Astrocyte of the cerebellum (primary cell): ENCODE data around the gene THRB.

Experiments used
- DNase-seq: peaks from one replicate; pipeline ENCODE4 v3.0.0-alpha.2; 2011; ENCODE audit warnings: low read depth
- H3K4me3 ChIP-seq: 2 replicates; pipeline ENCODE4 v1.5.1; 2011; ENCODE audit warnings: mild to moderate bottlenecking, low read depth, low read length, moderate library complexity
- in situ Hi-C: cut with HindIII; loops from 2 replicates; pipeline ENCODE4 v1.10.0; 2017; ENCODE audit warnings: low sequenced_read_pairs
- TF ChIP-seq, protein P1 (sequence below): IDR thresholded peaks from 2 replicates; pipeline ENCODE4 v1.5.1; 2012; ENCODE audit warnings: low read length, low read depth, moderate library complexity, mild to moderate bottlenecking; ENCODE audit errors: missing control alignments

THRB gene

DNA sequence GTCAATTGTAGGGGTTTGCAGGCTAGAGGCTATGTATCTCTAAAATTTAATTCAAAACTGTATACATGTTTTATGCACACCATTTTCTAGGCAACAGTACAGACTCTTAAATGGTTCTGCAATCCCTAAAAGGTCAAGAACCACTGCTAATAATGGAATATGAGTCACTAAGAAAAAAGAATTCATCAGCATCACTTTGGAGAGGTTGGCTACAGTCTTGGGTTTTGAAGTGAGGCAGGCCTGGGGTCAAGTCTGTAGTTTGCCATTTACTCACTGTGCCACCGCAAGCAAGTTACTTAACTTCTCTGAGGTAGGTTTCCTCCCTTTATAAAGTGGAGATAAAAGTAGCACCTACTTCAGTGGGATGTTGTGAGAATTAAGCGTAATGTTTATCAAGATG is 33.7 kb downstream of the THRB start:
- no peak for DNase-seq
- TF ChIP-seq, protein P1, sequence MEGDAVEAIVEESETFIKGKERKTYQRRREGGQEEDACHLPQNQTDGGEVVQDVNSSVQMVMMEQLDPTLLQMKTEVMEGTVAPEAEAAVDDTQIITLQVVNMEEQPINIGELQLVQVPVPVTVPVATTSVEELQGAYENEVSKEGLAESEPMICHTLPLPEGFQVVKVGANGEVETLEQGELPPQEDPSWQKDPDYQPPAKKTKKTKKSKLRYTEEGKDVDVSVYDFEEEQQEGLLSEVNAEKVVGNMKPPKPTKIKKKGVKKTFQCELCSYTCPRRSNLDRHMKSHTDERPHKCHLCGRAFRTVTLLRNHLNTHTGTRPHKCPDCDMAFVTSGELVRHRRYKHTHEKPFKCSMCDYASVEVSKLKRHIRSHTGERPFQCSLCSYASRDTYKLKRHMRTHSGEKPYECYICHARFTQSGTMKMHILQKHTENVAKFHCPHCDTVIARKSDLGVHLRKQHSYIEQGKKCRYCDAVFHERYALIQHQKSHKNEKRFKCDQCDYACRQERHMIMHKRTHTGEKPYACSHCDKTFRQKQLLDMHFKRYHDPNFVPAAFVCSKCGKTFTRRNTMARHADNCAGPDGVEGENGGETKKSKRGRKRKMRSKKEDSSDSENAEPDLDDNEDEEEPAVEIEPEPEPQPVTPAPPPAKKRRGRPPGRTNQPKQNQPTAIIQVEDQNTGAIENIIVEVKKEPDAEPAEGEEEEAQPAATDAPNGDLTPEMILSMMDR: no peak
- in situ Hi-C loops: no loop called here
- H3K4me3 ChIP-seq: no peak overlapping the region

DNA sequence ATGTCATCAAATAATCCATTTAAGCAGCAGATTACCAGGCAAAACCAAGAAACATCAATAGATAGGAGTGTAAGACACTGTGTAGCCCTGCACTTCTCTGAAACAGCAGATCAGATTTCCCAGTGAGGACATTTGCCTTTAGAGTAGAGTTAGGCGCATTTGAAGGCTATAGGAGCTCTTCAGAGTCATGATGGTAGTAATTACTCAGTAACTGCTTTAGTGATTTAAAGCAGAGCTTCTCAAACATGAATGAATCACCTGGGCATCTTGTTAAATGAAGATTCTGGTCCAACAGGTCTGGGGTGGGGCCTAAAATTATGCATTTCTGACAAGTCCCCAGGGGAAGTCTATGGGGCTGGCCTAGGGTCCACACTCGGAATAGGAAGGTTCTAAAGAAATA is 36.9 kb downstream of the THRB start:
- DNase-seq: no peak
- in situ Hi-C loops: no loop called here
- TF ChIP-seq, protein P1: no peak
- H3K4me3 ChIP-seq: no peak overlapping the region

DNA sequence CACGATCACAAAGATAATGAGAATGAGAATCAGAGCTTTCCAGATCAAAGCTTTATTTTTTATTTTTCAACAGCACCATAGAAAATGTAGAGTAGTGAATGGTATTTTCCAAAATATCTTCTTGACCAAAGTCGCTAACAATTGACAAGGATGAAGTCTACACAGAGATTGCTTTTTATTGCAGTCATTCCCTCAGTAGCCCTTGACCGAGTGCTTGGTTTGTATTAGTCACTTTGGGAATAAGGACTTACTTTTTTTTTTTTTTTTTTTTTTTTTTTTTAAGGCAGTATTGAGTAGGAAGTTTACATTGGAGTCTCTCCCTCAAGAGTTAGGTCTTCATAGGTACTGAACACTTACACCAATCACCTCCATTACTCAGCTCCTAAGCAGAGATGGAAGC is 39.8 kb downstream of the THRB start:
- TF ChIP-seq, protein P1: no peak
- in situ Hi-C loops: no loop called here
- no peak for DNase-seq

GRCh38 chr3:24454393-24454792 is 40.3 kb downstream of the THRB start:
- no peak overlapping the region for H3K4me3 ChIP-seq
- DNase-seq: no peak
- in situ Hi-C loops: no loop called here
- TF ChIP-seq, protein P1: no peak

More for the DNA sequence above, 39.8 kb downstream of the THRB start:
- H3K4me3 ChIP-seq: no peak overlapping the region

DNA sequence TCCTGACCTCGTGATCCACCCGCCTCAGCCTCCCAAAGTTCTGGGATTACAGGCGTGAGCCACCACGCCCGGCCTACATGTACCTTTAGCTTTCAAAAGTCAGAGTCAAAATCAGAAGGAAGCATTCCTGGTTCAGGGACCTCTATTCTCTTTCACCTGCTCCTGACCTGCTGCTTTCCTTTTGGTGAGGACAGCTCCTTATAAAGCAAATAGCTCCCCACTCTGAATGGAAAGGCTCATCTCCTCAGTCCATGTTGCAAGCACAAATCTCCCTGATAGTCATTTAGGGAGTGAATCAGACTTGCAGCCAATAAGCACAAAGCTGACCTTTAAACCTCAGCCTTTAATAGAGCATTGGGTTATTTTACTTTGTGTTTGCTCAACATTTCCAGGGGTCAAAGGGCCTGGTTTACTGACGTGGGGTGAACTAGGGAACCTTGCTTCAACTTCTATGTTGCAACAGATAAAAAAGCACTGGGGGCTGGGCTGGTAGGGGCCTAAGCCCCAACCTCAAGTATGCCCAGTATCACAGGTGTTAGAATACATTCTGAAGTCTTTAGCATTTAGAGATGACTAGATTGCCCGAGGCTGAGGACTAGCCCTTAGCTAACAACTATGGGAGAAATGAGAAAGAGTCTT is 43.1 kb downstream of the THRB start:
- in situ Hi-C loops: no loop called here
- DNase-seq: no peak
- H3K4me3 ChIP-seq: no peak overlapping the region
- TF ChIP-seq, protein P1: no peak

- DNase-seq: no peak
- in situ Hi-C loops: no loop called here
- TF ChIP-seq, protein P1: no peak
- H3K4me3 ChIP-seq: no peak overlapping the region
Measured at GRCh38 chr3:24450160-24450907, 44.3 kb downstream of the THRB start.
